Stimulated activated CD4-positive, alpha-beta T cell treated with anti-CD3 and anti-CD28 coated beads, Interleukin-12 subunit alpha, Interleukin-12 subunit beta, amount 100 ng/mL, for 24 hours (primary cell): ENCODE results near the gene TRIM24.

ENCODE experiments used
- DNase-seq, 2 experiments: peaks; one replicate each; pipeline ENCODE4 v3.0.0-alpha.2; 2020; ENCODE audit warnings: low read depth in 2 of 2

Gene TRIM24

GRCh38 chr7:138579136-138579535 is 119.1 kb downstream of the TRIM24 start:
- no peak for DNase-seq

GRCh38 chr7:138579671-138580070 is 119.6 kb downstream of the TRIM24 start:
- no peak for DNase-seq

GRCh38 chr7:138581065-138581464 is 121.0 kb downstream of the TRIM24 start:
- no peak for DNase-seq

GRCh38 chr7:138584283-138584682 is 124.2 kb downstream of the TRIM24 start:
- DNase-seq = no peak

GRCh38 chr7:138584696-138585095 is 124.6 kb downstream of the TRIM24 start:
- no peak for DNase-seq

- DNase-seq = no peak
Measured at GRCh38 chr7:138585283-138585993, 125.4 kb downstream of the TRIM24 start.

GRCh38 chr7:138587485-138587884 is 127.4 kb downstream of the TRIM24 start:
- DNase-seq = no peak

- no peak for DNase-seq
Measured at GRCh38 chr7:138588986-138589385, 128.9 kb downstream of the TRIM24 start.

GRCh38 chr7:138590154-138590553 is 130.1 kb downstream of the TRIM24 start:
- DNase-seq = no peak

- DNase-seq = no peak
Measured at GRCh38 chr7:138595454-138595853, 135.4 kb downstream of the TRIM24 start.

GRCh38 chr7:138602451-138602850 is 142.4 kb downstream of the TRIM24 start:
- DNase-seq = no peak

GRCh38 chr7:138603549-138604318 is 143.7 kb downstream of the TRIM24 start:
- no peak for DNase-seq

GRCh38 chr7:138606236-138606635 is 146.2 kb downstream of the TRIM24 start:
- DNase-seq = no peak

GRCh38 chr7:138607216-138608126 is 147.4 kb downstream of the TRIM24 start:
- DNase-seq = no peak

GRCh38 chr7:138608275-138608674 is 148.2 kb downstream of the TRIM24 start:
- DNase-seq = no peak

- no peak for DNase-seq
Measured at GRCh38 chr7:138610671-138611170, 150.7 kb downstream of the TRIM24 start.

GRCh38 chr7:138613630-138614029 is 153.6 kb downstream of the TRIM24 start:
- no peak for DNase-seq

GRCh38 chr7:138616085-138616484 is 156.0 kb downstream of the TRIM24 start:
- no peak for DNase-seq

- no peak for DNase-seq
Measured at GRCh38 chr7:138618506-138618905, 158.4 kb downstream of the TRIM24 start.

- no peak for DNase-seq
Measured at GRCh38 chr7:138618933-138619332, 158.9 kb downstream of the TRIM24 start.

- no peak for DNase-seq
Measured at GRCh38 chr7:138622841-138623240, 162.8 kb downstream of the TRIM24 start.
